NCI-H2107 treated with DMSO at 0.1 percent for 48 hours (cell line): ENCODE measurements around the gene METTL16.

Source experiments
- DNase-seq: peaks from one replicate; lab custom pipeline; 2025; ENCODE audit not compliant: unreplicated experiment; lab: John Stamatoyannopoulos, UW

METTL16 gene

DNA sequence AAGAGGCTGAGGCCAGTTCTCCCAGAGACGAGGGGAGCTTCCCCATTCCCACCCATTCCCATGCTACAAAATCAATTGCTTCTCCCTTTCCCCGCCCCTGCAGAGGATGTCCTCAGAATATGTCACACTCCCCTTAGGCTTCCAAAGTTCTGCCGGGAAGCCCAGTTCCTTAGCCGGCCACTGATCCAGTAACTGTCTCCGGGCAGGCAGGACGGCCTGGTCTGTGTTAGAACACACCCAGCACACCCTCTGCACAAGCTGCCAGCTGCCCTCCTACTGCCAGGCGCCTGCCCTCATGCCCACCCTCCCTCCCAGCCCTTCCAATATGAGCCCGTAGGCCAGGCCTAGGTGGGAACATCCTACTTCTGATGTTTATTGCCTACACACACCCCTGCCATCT is 143.3 kb downstream of the METTL16 start:
- no peak for DNase-seq

DNA sequence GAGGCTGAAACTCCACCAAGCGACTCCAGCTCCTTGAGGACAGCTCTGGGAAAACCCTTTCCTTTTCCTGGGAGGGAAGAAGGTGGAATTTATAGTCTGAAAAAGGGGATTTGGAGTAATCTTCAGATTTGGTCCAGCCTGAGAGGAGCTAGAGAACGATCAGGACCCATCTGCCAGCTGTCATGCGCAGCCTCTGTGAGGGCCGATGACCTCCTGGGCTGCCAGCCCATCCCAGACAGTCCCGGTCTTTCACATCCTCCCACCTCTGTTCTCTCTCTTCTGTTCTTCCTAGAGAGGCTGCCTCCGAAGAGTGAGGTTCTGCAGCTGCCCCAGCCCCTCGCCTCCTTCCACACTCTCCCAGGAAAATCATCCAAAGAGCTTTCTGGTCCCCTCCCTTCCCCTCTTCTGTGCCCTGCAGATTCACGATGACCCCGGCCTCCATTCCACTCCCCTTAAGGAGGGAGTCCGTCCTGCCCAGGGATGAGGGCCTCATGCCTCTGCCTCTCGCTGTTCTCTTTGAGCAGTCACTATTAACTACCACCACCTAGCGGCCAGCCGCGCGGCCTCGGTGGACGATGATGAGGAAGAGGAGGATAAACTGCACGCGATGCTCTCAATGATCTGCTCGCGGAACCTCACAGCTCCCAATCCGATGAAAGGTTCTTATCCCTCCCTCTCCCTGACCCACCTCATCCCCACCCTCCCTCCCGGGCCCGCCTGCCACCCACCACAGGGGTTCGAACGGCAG is 144.8 kb downstream of the METTL16 start:
- no peak for DNase-seq
